ENCODE results near the gene USH2A. TPM values are rescaled to one million over a fixed set of nuclear protein-coding genes. Genes with fewer than 3 reads are reported as not detected.

Gene USH2A
- total and polyA plus RNA-seq, 2 experiments from 2014 or later: 0.24 TPM; not detected in 1

- TF ChIP-seq, protein P1, sequence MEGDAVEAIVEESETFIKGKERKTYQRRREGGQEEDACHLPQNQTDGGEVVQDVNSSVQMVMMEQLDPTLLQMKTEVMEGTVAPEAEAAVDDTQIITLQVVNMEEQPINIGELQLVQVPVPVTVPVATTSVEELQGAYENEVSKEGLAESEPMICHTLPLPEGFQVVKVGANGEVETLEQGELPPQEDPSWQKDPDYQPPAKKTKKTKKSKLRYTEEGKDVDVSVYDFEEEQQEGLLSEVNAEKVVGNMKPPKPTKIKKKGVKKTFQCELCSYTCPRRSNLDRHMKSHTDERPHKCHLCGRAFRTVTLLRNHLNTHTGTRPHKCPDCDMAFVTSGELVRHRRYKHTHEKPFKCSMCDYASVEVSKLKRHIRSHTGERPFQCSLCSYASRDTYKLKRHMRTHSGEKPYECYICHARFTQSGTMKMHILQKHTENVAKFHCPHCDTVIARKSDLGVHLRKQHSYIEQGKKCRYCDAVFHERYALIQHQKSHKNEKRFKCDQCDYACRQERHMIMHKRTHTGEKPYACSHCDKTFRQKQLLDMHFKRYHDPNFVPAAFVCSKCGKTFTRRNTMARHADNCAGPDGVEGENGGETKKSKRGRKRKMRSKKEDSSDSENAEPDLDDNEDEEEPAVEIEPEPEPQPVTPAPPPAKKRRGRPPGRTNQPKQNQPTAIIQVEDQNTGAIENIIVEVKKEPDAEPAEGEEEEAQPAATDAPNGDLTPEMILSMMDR (IDR thresholded peaks at IDR 0.05; ENCODE audit: low read depth, low read length): no peak
- DNase-seq (ENCODE audit: low read depth in 1 of 2, low spot score in 1 of 2): no peak
- Histone ChIP-seq H3K9me3 (ENCODE audit: low read depth) (no peaks in the 10 kb centered on the region), H3K4me3 (no peak overlapping the region), H3K27ac (no peak overlapping the region), H3K27me3 (no peaks in the 10 kb centered on the region), H3K4me1 (ENCODE audit: low read depth) (no peaks in the 10 kb centered on the region), H3K36me3 (no peaks in the 10 kb centered on the region)
Observed at GRCh38 chr1:215761446-215761845, 661.8 kb downstream of the USH2A start.

DNA sequence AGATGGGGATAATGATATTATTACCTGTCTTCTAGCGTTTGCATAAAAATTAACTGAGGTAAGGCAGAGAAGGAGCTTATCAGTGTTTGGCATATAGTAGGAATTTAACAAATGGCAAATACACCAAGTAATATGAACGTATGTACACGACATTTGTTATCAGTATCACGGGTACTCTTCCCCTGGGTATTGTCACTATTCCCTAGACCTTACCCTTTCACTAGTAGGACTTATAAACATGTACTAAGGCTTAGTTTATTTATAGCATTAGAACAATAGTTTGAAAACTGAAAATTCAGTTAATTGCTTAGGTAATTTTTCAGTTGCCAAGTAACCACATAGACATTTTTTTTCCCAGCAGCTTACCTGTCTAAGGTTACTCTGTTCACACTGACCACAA lies 669.1 kb downstream of the USH2A start:
- no peak overlapping the region for H3K27ac ChIP-seq
- no peaks in the 10 kb centered on the region for H3K27me3 ChIP-seq
- H3K9me3 ChIP-seq (ENCODE audit: low read depth): no peaks in the 10 kb centered on the region
- TF ChIP-seq, protein P1 (IDR thresholded peaks at IDR 0.05; ENCODE audit: low read depth, low read length): no peak
- no peaks in the 10 kb centered on the region for H3K4me1 ChIP-seq (ENCODE audit: low read depth)
- H3K4me3 ChIP-seq: no peak overlapping the region
- DNase-seq (ENCODE audit: low read depth in 1 of 2, low spot score in 1 of 2): no peak
- H3K36me3 ChIP-seq: no peaks in the 10 kb centered on the region

- DNase-seq (ENCODE audit: low read depth in 1 of 2, low spot score in 1 of 2): no peak
- H3K27me3 ChIP-seq: no peaks in the 10 kb centered on the region
- no peaks in the 10 kb centered on the region for H3K4me1 ChIP-seq (ENCODE audit: low read depth)
- TF ChIP-seq, protein P1 (IDR thresholded peaks at IDR 0.05; ENCODE audit: low read depth, low read length): no peak
- H3K9me3 ChIP-seq (ENCODE audit: low read depth): no peaks in the 10 kb centered on the region
- no peak overlapping the region for H3K4me3 ChIP-seq
- no peaks in the 10 kb centered on the region for H3K36me3 ChIP-seq
- no peak overlapping the region for H3K27ac ChIP-seq
Observed at GRCh38 chr1:215749414-215749813, 673.8 kb downstream of the USH2A start.

- no peak for DNase-seq (ENCODE audit: low read depth in 1 of 2, low spot score in 1 of 2)
Observed at GRCh38 chr1:215748431-215748830, 674.8 kb downstream of the USH2A start.

GRCh38 chr1:215744419-215744818 lies 678.8 kb downstream of the USH2A start:
- no peaks in the 10 kb centered on the region for H3K36me3 ChIP-seq
- no peak overlapping the region for H3K4me3 ChIP-seq
- H3K4me1 ChIP-seq (ENCODE audit: low read depth): no peaks in the 10 kb centered on the region
- H3K27ac ChIP-seq: no peak overlapping the region
- H3K27me3 ChIP-seq: no peaks in the 10 kb centered on the region
- H3K9me3 ChIP-seq (ENCODE audit: low read depth): no peaks in the 10 kb centered on the region
- TF ChIP-seq, protein P1 (IDR thresholded peaks at IDR 0.05; ENCODE audit: low read depth, low read length): no peak
- no peak for DNase-seq (ENCODE audit: low read depth in 1 of 2, low spot score in 1 of 2)

More at GRCh38 chr1:215748431-215748830, 674.8 kb downstream of the USH2A start:
- no peaks in the 10 kb centered on the region for H3K27me3 ChIP-seq
- H3K4me1 ChIP-seq (ENCODE audit: low read depth): no peaks in the 10 kb centered on the region
- TF ChIP-seq, protein P1 (IDR thresholded peaks at IDR 0.05; ENCODE audit: low read depth, low read length): no peak
- no peaks in the 10 kb centered on the region for H3K36me3 ChIP-seq
- H3K27ac ChIP-seq: no peak overlapping the region
- no peaks in the 10 kb centered on the region for H3K9me3 ChIP-seq (ENCODE audit: low read depth)
- H3K4me3 ChIP-seq: no peak overlapping the region

GRCh38 chr1:215739025-215739424 lies 684.2 kb downstream of the USH2A start:
- no peaks in the 10 kb centered on the region for H3K27me3 ChIP-seq
- H3K4me1 ChIP-seq (ENCODE audit: low read depth): no peaks in the 10 kb centered on the region
- H3K9me3 ChIP-seq (ENCODE audit: low read depth): no peaks in the 10 kb centered on the region
- H3K27ac ChIP-seq: no peak overlapping the region
- TF ChIP-seq, protein P1 (IDR thresholded peaks at IDR 0.05; ENCODE audit: low read depth, low read length): no peak
- DNase-seq (ENCODE audit: low read depth in 1 of 2, low spot score in 1 of 2): no peak
- H3K36me3 ChIP-seq: no peaks in the 10 kb centered on the region
- no peak overlapping the region for H3K4me3 ChIP-seq
